GM10248 (cell line): Measurements from ENCODE around the gene DOCK10.

Experiments
- CTCF ChIA-PET: fragments of 300-600 bp; sonication (Branson Sonifier 250); formaldehyde crosslinking; extraction: SDS; loops from one replicate; lab custom pipeline; 2021; ENCODE audit warnings: antibody characterized with exemption; lab: Yijun Ruan, JAX
- POLR2A ChIA-PET: fragments of 350-650 bp; sonication (Branson Sonifier 250); formaldehyde crosslinking; extraction: SDS; loops from one replicate; lab custom pipeline; 2020; ENCODE audit warnings: antibody characterized with exemption; lab: Yijun Ruan, JAX
- DNase-seq: peaks from one replicate; pipeline ENCODE4 v3.0.0; 2012; ENCODE audit errors: extremely low spot score
- TF ChIP-seq, protein P1 (sequence below): IDR thresholded peaks from 2 replicates; pipeline ENCODE4 v1.5.1; 2012; ENCODE audit warnings: mild to moderate bottlenecking, low read depth; ENCODE audit errors: extremely low read depth, missing control alignments, control extremely low read depth

Gene DOCK10

DNA sequence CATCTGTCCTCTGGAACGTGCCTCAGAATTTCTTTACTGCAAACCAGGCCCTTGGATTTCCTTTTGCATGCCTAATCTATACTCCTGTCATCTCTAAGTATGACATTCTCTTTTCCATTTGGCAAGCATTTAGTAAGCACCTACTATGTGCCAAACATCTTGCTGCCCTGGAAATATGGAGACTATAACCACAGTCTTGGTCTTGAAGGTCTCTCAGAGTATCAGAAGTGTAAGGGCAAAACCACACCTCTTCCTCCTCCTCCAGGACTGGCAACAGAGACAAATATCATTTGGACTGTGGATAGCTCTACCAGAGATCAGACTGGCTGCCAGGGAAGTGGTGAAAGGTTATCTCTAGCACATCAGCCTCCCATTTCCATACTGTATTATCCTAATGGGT lies 11.4 kb downstream of the DOCK10 start:
- CTCF ChIA-PET = no interaction called here
- POLR2A ChIA-PET = no interaction called here
- TF ChIP-seq, protein P1, sequence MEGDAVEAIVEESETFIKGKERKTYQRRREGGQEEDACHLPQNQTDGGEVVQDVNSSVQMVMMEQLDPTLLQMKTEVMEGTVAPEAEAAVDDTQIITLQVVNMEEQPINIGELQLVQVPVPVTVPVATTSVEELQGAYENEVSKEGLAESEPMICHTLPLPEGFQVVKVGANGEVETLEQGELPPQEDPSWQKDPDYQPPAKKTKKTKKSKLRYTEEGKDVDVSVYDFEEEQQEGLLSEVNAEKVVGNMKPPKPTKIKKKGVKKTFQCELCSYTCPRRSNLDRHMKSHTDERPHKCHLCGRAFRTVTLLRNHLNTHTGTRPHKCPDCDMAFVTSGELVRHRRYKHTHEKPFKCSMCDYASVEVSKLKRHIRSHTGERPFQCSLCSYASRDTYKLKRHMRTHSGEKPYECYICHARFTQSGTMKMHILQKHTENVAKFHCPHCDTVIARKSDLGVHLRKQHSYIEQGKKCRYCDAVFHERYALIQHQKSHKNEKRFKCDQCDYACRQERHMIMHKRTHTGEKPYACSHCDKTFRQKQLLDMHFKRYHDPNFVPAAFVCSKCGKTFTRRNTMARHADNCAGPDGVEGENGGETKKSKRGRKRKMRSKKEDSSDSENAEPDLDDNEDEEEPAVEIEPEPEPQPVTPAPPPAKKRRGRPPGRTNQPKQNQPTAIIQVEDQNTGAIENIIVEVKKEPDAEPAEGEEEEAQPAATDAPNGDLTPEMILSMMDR = no peak
- DNase-seq = no peak

- ChIA-PET CTCF (interaction anchor here (3.6 to 4.8 kb wide), 2 partner anchors 9 to 28 kb away, joined by 18 to 21 read pairs; no protein-coding TSS in a partner anchor), POLR2A (no interaction called here)
- TF ChIP-seq, protein P1 = no peak
These were observed 12.1 kb downstream of the DOCK10 start for GRCh38 chr2:225030203-225030602.

DNA sequence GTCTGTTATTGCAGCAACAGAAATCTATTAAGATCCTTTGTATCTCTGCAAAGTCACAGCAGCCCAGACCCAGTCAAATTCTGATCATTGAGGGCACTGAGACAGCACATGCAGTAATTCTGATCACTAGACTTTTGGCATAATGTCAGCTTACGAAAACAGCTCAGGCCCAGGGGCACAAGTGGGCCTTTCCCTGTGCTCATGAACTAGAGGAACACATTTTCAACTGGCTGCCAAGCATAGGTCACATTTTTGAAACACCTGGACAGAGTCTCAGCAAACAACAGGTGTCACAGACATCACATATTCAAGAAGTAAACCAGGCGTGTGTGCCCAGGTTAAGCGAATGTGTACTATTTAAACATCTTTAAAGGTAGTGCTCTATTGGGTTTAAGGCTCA lies 13.7 kb downstream of the DOCK10 start:
- POLR2A ChIA-PET = no interaction called here
- TF ChIP-seq, protein P1 = no peak
- CTCF ChIA-PET = interaction anchor here (3.6 to 4.8 kb wide), 2 partner anchors 11 to 26 kb away, joined by 18 to 21 read pairs; no protein-coding TSS in a partner anchor
- DNase-seq = no peak

More at GRCh38 chr2:225030203-225030602, 12.1 kb downstream of the DOCK10 start:
- no peak for DNase-seq

DNA sequence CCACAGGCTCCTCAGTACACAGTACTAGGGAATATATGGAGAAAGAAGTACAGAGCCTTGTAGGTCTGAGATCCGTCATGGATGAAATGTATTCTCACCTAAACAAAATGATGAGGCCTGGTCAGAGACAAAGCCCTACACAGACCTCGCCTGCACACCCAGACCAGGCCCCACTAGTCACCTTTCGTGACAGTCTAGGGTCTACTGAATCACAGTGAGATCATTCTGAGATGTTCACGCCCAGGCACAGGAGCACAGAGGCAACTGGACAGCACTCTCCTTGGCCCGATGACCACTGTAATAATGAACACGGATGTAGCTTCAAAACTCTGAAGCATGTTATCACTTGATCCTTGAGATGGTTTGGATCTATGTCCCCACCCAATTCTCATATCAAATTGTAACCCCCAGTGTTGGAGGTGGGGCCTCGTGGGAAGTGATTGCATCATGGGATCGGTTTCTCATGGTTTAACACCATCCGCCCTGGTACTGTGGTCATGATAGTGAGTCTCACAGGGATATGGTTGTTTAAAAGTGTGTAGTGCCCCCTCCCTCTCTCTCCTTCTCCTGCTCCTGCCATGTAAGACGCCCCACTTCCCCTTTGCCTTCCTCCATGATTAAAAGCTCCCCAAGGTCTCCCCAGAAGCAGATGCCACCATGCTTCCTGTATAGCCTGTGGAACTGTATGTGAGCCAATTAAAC lies 15.1 kb downstream of the DOCK10 start:
- DNase-seq = no peak
- ChIA-PET POLR2A (no interaction called here), CTCF (interaction anchor here (3.6 to 4.8 kb wide), 2 partner anchors 12 to 25 kb away, joined by 18 to 21 read pairs; no protein-coding TSS in a partner anchor)
- TF ChIP-seq, protein P1 = no peak

DNA sequence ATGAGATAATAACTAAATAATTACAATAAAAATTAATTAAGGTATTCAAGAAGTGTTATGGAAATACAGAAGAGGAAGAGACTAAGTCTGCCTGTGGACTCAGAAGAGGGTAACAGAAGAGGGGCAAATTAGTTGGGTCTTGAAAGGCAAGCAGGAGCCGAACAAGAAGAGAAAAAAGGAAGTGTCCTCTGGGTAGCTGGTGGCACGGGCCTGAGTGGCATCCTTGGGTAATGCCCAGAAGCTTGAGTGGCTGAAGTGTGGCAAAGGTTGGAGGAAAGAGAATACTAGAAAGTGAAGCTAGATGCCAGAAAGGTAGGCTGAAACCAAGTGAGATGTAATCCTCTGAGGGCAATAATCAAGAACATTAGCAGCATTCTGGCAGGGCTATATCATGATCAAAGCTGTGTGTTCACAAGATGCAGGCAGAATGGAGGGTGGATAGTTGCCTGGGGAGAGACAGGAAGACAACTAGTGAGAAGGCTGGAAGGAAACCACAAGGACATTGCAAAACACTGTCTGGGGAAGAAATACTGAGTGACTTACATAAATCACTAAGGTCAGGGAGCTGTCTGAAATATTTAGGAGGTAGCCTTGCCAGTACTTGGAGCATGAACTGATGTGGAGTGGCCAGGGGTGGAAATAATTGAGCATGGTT lies 16.2 kb downstream of the DOCK10 start:
- POLR2A ChIA-PET = no interaction called here
- CTCF ChIA-PET = interaction anchor here (1.0 to 4.8 kb wide), 4 partner anchors 12 to 24 kb away, joined by 3 to 21 read pairs (median 4); no protein-coding TSS in a partner anchor
- no peak for DNase-seq
- TF ChIP-seq, protein P1 = no peak

- TF ChIP-seq, protein P1 = no peak
- ChIA-PET CTCF (interaction anchor here (0.8 to 2.8 kb wide), 2 partner anchors 12 to 20 kb away, joined by 3 to 10 read pairs; no protein-coding TSS in a partner anchor), POLR2A (interaction anchor here (0.5 kb wide), 1 partner anchor 21 kb away, joined by 8 read pairs; no protein-coding TSS in a partner anchor)
- DNase-seq = no peak
These were observed 20.1 kb downstream of the DOCK10 start for GRCh38 chr2:225022188-225022587.
